Measurements from ENCODE around the gene GBF1. TPM values are rescaled to one million over a fixed set of nuclear protein-coding genes. Genes with fewer than 3 reads are reported as not detected.

Gene GBF1
- total RNA-seq, 4 donors from 2014 or later = 10.9 to 45.4 (median 23.9) TPM

GRCh38 chr10:102284531-102284930, 39.2 kb downstream of the GBF1 start:
- no peaks in the 10 kb centered on the region for H3K9me3 ChIP-seq
- TF ChIP-seq CTCF (IDR thresholded peaks at IDR 0.05) (no peak), POLR2A (IDR thresholded peaks at IDR 0.05) (no peak)
- H3K27me3 ChIP-seq = no peaks in the 10 kb centered on the region
- no peak for DNase-seq
- H3K36me3 ChIP-seq = no peaks in the 10 kb centered on the region
- H3K27ac ChIP-seq = no peak overlapping the region
- peaks cover 6 to 8% of the 10 kb centered on the region in 2 donors for H3K4me1 ChIP-seq
- no peak overlapping the region for H3K4me3 ChIP-seq
- intact Hi-C loops (cut with DNase I; ENCODE audit: low total_unique reads) = no loop called here

GRCh38 chr10:102285133-102285532, 39.8 kb downstream of the GBF1 start:
- intact Hi-C loops (cut with DNase I; ENCODE audit: low total_unique reads) = no loop called here
- no peaks in the 10 kb centered on the region for H3K36me3 ChIP-seq
- no peaks in the 10 kb centered on the region for H3K9me3 ChIP-seq
- no peaks in the 10 kb centered on the region for H3K27me3 ChIP-seq
- no peak for DNase-seq
- no peak for TF ChIP-seq POLR2A (IDR thresholded peaks at IDR 0.05)
- no peak for TF ChIP-seq CTCF (IDR thresholded peaks at IDR 0.05)
- H3K4me3 ChIP-seq = no peak overlapping the region
- no peak overlapping the region for H3K27ac ChIP-seq
- H3K4me1 ChIP-seq = peaks cover 5% of the 10 kb centered on the region in 2 donors

- intact Hi-C loops (cut with DNase I; ENCODE audit: low total_unique reads) = no loop called here
- Histone ChIP-seq H3K27me3 (no peaks in the 10 kb centered on the region), H3K36me3 (no peaks in the 10 kb centered on the region), H3K27ac (no peak overlapping the region), H3K4me1 (peaks cover 0 to 4% of the 10 kb centered on the region in 2 donors), H3K9me3 (no peaks in the 10 kb centered on the region), H3K4me3 (no peak overlapping the region)
- DNase-seq = no peak
- no peak for TF ChIP-seq CTCF (IDR thresholded peaks at IDR 0.05)
- no peak for TF ChIP-seq POLR2A (IDR thresholded peaks at IDR 0.05)
Observed at GRCh38 chr10:102286216-102286615, 40.9 kb downstream of the GBF1 start.

- intact Hi-C loops (cut with DNase I; ENCODE audit: low total_unique reads) = no loop called here
- Histone ChIP-seq H3K4me1 (peaks cover 0 to 4% of the 10 kb centered on the region in 2 donors), H3K36me3 (no peaks in the 10 kb centered on the region), H3K27me3 (no peaks in the 10 kb centered on the region), H3K27ac (no peak overlapping the region), H3K4me3 (no peak overlapping the region), H3K9me3 (no peaks in the 10 kb centered on the region)
- DNase-seq = no peak
- TF ChIP-seq POLR2A (IDR thresholded peaks at IDR 0.05) = no peak
- no peak for TF ChIP-seq CTCF (IDR thresholded peaks at IDR 0.05)
Observed at GRCh38 chr10:102287538-102287937, 42.2 kb downstream of the GBF1 start.

- Histone ChIP-seq H3K4me1 (peaks cover 0 to 4% of the 10 kb centered on the region in 2 donors), H3K27ac (no peak overlapping the region), H3K36me3 (no peaks in the 10 kb centered on the region), H3K4me3 (no peak overlapping the region), H3K9me3 (no peaks in the 10 kb centered on the region), H3K27me3 (no peaks in the 10 kb centered on the region)
- DNase-seq = no peak
- intact Hi-C loops (cut with DNase I; ENCODE audit: low total_unique reads) = no loop called here
- no peak for TF ChIP-seq CTCF (IDR thresholded peaks at IDR 0.05)
- no peak for TF ChIP-seq POLR2A (IDR thresholded peaks at IDR 0.05)
Observed at GRCh38 chr10:102287991-102288390, 42.7 kb downstream of the GBF1 start.

All from uterus (tissue), 4 donors.